Calu3 (cell line): ENCODE data around the gene DLGAP1. TPM values are rescaled to one million over a fixed set of nuclear protein-coding genes. Genes with fewer than 3 reads are reported as not detected.

Experiments used
- BruUV-seq: library from RNA; stranded (reverse); fragments of 400-500 nt; replicated peaks from 2 replicates; lab custom pipeline; 2021; lab: Mats Ljungman, UMichigan
- CTCF ChIA-PET: fragments of 300-600 bp; sonication (Branson Sonifier 250); formaldehyde crosslinking; loops from one replicate; lab custom pipeline; 2022; ENCODE audit warnings: antibody characterized with exemption; lab: Charles Lee
- DNase-seq: peaks from one replicate; pipeline ENCODE4 v3.0.0; 2022
- H3K27ac Mint-ChIP-seq: one replicate; pipeline ENCODE4 v1.8.0; 2022; ENCODE audit warnings: mixed read lengths; ENCODE audit not compliant: unreplicated experiment
- H3K27me3 Mint-ChIP-seq: one replicate; pipeline ENCODE4 v1.8.0; 2022; ENCODE audit warnings: mixed read lengths; ENCODE audit not compliant: unreplicated experiment
- H3K36me3 Mint-ChIP-seq: one replicate; pipeline ENCODE4 v1.8.0; 2022; ENCODE audit warnings: mild to moderate bottlenecking, moderate library complexity, mixed read lengths; ENCODE audit not compliant: insufficient read depth, unreplicated experiment
- H3K4me1 Mint-ChIP-seq: one replicate; pipeline ENCODE4 v1.8.0; 2022; ENCODE audit warnings: mild to moderate bottlenecking, low read depth, mixed read lengths; ENCODE audit not compliant: unreplicated experiment
- H3K4me3 Mint-ChIP-seq: one replicate; pipeline ENCODE4 v1.8.0; 2022; ENCODE audit warnings: mild to moderate bottlenecking, low read depth, moderate library complexity, mixed read lengths; ENCODE audit not compliant: unreplicated experiment
- H3K9me3 Mint-ChIP-seq: one replicate; pipeline ENCODE4 v1.8.0; 2022; ENCODE audit warnings: low read depth, mixed read lengths; ENCODE audit not compliant: unreplicated experiment
- intact Hi-C: fragments of 100-400 bp; cut with micrococcal nuclease; formaldehyde crosslinking; loops from one replicate; pipeline ENCODE4 v1.10.0; 2022; ENCODE audit not compliant: unreplicated experiment
- total RNA-seq: library from RNA; stranded (reverse); gene quantifications from 2 replicates; pipeline ENCODE4 v1.2.3, GENCODE V29; 2022
- TF ChIP-seq, protein P1 (sequence below): fragments of 200-600 bp; IDR thresholded peaks from one replicate; pipeline ENCODE4 v1.8.0; 2022; ENCODE audit warnings: antibody characterized with exemption; ENCODE audit not compliant: unreplicated experiment

The DLGAP1 gene
- total RNA-seq, 1 experiment from 2014 or later = 9.0 TPM

DNA sequence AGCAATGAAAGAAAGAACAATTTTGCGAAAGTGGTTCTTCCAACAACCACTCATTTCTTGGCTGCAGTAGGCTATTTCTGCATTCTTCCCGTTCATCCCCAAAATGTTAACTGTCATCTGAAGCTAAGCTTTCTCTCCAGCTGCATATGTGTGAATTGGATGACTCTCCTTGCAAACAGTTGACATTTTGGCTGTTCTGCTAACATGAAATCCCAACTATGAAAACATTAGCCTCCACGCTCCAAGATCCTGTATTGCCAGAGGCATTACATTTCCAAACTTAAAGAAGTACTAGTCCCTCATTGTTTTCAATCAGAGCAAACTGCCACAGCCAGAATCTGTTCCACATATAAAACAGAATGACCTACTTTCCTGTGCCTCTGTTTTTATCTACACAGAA lies 916.7 kb downstream of the DLGAP1 start:
- no TSS peak for BruUV-seq
- Mint-ChIP-seq H3K4me3 (no peak overlapping the region), H3K27me3 (no peaks in the 10 kb centered on the region), H3K36me3 (no peaks in the 10 kb centered on the region), H3K27ac (no peak overlapping the region), H3K4me1 (peaks cover 38% of the 10 kb centered on the region), H3K9me3 (no peaks in the 10 kb centered on the region)
- intact Hi-C loops = no loop called here
- CTCF ChIA-PET = no interaction called here
- DNase-seq = no peak
- TF ChIP-seq, protein P1, sequence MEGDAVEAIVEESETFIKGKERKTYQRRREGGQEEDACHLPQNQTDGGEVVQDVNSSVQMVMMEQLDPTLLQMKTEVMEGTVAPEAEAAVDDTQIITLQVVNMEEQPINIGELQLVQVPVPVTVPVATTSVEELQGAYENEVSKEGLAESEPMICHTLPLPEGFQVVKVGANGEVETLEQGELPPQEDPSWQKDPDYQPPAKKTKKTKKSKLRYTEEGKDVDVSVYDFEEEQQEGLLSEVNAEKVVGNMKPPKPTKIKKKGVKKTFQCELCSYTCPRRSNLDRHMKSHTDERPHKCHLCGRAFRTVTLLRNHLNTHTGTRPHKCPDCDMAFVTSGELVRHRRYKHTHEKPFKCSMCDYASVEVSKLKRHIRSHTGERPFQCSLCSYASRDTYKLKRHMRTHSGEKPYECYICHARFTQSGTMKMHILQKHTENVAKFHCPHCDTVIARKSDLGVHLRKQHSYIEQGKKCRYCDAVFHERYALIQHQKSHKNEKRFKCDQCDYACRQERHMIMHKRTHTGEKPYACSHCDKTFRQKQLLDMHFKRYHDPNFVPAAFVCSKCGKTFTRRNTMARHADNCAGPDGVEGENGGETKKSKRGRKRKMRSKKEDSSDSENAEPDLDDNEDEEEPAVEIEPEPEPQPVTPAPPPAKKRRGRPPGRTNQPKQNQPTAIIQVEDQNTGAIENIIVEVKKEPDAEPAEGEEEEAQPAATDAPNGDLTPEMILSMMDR = no peak

DNA sequence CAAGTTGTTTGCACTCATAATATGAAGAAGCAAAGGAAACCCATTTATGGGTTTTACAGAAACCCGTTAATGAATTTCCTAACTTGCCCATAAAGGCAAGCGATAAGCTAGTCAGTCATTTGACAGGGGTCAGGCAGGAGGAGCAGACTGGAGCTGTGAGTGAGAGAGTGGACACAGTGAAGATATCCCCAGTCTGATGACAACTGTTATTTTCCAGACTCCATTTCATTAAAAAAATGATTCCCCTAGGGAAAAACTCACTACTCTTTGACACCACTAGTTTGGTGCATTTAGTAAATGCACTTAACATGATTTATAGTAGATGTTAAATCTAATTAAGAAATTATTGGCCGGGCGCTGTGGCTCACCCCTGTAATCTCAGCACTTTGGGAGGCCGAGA lies 924.3 kb downstream of the DLGAP1 start:
- no peaks in the 10 kb centered on the region for H3K36me3 Mint-ChIP-seq
- H3K27me3 Mint-ChIP-seq = no peaks in the 10 kb centered on the region
- H3K9me3 Mint-ChIP-seq = no peaks in the 10 kb centered on the region
- intact Hi-C loops = no loop called here
- TF ChIP-seq, protein P1 = no peak
- H3K27ac Mint-ChIP-seq = no peak overlapping the region
- DNase-seq = no peak
- CTCF ChIA-PET = no interaction called here
- no peak overlapping the region for H3K4me3 Mint-ChIP-seq
- no TSS peak for BruUV-seq
- no peaks in the 10 kb centered on the region for H3K4me1 Mint-ChIP-seq

DNA sequence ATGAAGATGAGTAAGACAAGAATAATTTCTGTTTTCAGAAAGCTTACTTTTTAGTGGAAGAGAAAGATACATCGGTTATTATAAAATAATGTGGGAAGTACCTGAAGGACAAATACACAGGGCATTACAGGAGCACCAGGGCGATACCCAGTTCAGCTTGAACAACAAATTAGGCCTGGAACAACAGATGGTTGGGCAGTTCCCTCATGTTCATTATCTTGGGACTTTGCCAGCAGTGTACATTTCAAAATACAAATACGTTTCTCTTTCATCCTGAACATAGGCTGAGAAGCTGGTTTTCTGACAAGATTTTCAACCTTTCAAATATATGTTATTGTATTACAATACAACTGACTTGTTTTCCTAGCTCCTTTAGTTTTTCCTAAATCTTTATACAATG lies 925.5 kb downstream of the DLGAP1 start:
- intact Hi-C loops = no loop called here
- H3K27ac Mint-ChIP-seq = no peak overlapping the region
- H3K9me3 Mint-ChIP-seq = no peaks in the 10 kb centered on the region
- no peaks in the 10 kb centered on the region for H3K4me1 Mint-ChIP-seq
- CTCF ChIA-PET = interaction anchor here (1.2 kb wide), 1 partner anchor 11 kb away, joined by 3 read pairs; no protein-coding TSS in a partner anchor
- H3K27me3 Mint-ChIP-seq = no peaks in the 10 kb centered on the region
- DNase-seq = no peak
- no peak overlapping the region for H3K4me3 Mint-ChIP-seq
- no TSS peak for BruUV-seq
- TF ChIP-seq, protein P1 = no peak
- no peaks in the 10 kb centered on the region for H3K36me3 Mint-ChIP-seq

DNA sequence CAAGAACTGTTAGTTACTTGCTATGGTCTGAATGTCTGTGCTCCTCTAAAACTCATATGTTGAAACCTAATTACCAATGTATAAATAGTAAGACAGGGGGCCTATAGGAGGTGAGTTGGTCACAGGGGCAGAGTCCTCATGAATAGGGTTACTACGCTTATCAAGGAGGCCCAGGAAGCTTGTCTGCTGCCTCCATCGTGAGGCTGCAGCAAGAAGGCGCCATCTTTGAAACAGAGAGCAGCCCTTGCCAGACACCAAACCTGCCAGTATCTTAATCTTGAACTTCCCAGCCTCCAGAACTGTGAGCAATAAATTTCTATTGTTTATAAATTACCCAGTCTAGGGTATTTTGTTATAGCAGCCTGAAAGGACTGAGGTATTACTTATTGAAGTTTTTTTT lies 926.0 kb downstream of the DLGAP1 start:
- Mint-ChIP-seq H3K4me1 (no peaks in the 10 kb centered on the region), H3K36me3 (no peaks in the 10 kb centered on the region), H3K27ac (no peak overlapping the region), H3K9me3 (no peaks in the 10 kb centered on the region), H3K27me3 (no peaks in the 10 kb centered on the region), H3K4me3 (no peak overlapping the region)
- DNase-seq = no peak
- TF ChIP-seq, protein P1 = no peak
- intact Hi-C loops = no loop called here
- CTCF ChIA-PET = interaction anchor here (1.2 kb wide), 1 partner anchor 12 kb away, joined by 3 read pairs; no protein-coding TSS in a partner anchor
- no TSS peak for BruUV-seq
